GM12873 (cell line): Measurements from ENCODE around the gene COL4A6.

Source experiments
- TF ChIP-seq, protein P1 (sequence below): IDR thresholded peaks from 2 replicates; pipeline ENCODE4 v1.5.1; 2012; ENCODE audit warnings: low read depth, mild to moderate bottlenecking, moderate library complexity, low read length, control low read depth; ENCODE audit not compliant: insufficient read depth; ENCODE audit errors: missing control alignments

The COL4A6 gene

GRCh38 chrX:108312957-108313356, 125.3 kb downstream of the COL4A6 start:
- TF ChIP-seq, protein P1, sequence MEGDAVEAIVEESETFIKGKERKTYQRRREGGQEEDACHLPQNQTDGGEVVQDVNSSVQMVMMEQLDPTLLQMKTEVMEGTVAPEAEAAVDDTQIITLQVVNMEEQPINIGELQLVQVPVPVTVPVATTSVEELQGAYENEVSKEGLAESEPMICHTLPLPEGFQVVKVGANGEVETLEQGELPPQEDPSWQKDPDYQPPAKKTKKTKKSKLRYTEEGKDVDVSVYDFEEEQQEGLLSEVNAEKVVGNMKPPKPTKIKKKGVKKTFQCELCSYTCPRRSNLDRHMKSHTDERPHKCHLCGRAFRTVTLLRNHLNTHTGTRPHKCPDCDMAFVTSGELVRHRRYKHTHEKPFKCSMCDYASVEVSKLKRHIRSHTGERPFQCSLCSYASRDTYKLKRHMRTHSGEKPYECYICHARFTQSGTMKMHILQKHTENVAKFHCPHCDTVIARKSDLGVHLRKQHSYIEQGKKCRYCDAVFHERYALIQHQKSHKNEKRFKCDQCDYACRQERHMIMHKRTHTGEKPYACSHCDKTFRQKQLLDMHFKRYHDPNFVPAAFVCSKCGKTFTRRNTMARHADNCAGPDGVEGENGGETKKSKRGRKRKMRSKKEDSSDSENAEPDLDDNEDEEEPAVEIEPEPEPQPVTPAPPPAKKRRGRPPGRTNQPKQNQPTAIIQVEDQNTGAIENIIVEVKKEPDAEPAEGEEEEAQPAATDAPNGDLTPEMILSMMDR, result no peak

- TF ChIP-seq, protein P1, result no peak
Measured at GRCh38 chrX:108312011-108312410, 126.2 kb downstream of the COL4A6 start.

DNA sequence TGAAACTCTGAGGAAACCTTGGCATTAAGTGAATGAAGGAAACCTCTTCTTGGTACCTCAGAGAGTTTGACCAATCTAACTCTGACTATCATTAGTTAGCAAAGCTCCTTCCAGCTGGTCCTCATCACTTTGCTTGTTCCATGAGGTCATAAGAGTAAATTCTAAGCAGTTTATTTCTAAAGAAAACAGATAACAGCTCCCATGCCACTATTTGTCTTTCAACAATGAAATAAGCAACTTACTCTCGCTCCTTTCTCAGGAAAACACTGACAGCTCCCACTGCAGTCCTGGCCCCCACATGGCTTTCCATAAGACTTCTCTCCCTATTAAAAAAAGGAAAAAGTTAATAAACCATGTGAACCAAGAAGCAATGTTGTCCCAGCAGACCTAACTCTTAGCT, 127.7 kb downstream of the COL4A6 start:
- TF ChIP-seq, protein P1, result no peak

DNA sequence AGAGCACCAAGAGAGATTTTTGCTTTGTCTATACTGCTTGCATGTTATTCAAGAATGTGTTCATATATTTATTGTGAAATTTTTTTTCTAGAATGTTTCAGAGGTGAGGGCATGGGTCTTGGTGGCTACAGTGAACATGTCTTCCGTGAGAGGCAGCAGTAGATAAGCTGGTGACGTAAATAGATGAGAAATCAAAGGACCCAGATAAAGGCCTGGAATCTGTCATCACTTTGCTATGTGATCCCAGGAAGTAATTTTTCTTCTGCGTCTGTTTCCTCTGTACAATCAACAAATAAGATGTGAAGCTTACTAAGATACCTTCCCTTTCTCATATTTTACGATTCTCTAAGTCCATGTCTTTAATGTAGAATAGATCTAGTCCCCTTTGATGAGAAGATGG, 129.1 kb downstream of the COL4A6 start:
- TF ChIP-seq, protein P1, result no peak

- TF ChIP-seq, protein P1, result no peak
Measured at GRCh38 chrX:108307132-108308085, 130.8 kb downstream of the COL4A6 start.

DNA sequence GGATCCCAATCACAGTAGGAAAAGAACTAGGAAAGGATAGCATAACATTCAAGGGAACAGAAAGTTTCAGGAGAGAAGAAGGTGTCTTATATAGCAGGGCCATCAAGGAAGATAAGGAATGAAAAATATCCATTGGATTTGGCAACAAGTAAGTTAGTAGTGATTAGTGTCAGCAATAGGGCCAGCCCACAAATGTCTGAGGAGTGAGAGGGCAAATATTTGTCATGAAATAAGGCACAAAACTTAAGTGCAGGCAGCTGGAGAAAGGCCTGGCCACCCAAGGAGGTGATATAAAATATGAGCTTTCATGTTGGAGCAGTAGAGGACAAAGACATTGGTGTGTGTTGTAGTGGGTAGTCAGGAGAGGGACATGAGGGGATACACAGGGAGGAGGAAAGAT, 132.1 kb downstream of the COL4A6 start:
- TF ChIP-seq, protein P1, result no peak

- TF ChIP-seq, protein P1, result no peak
Measured at GRCh38 chrX:108304757-108305156, 133.5 kb downstream of the COL4A6 start.
